Measurements from ENCODE around the gene EPHB4.
A peak's percentile ranks its signal among the peaks of the same experiment; 100 is the strongest.

The EPHB4 gene

GRCh38 chr7:100854146-100854895 is 27.0 kb upstream of the EPHB4 start:
- no peak for DNase-seq (ENCODE audit: low spot score)

- DNase-seq (ENCODE audit: low spot score): peak; percentile 95
Observed at GRCh38 chr7:100852048-100852872, 24.9 kb upstream of the EPHB4 start, which contains the start of gene SLC12A9. Gene SLC12A9 (plus strand): TSS chr7:100852713. CDS start chr7:100854198, 1,485 bp downstream.

- DNase-seq (ENCODE audit: low spot score): no peak
Observed at GRCh38 chr7:100847360-100847759, 20.0 kb upstream of the EPHB4 start.

- DNase-seq (ENCODE audit: low spot score): no peak
Observed at GRCh38 chr7:100840470-100841100, 13.3 kb upstream of the EPHB4 start.

GRCh38 chr7:100839361-100839760 is 12.0 kb upstream of the EPHB4 start:
- no peak for DNase-seq (ENCODE audit: low spot score)

GRCh38 chr7:100837099-100837836 is 9.9 kb upstream of the EPHB4 start:
- DNase-seq (ENCODE audit: low spot score): peak; percentile 92

GRCh38 chr7:100836812-100837098 is 9.4 kb upstream of the EPHB4 start:
- no peak for DNase-seq (ENCODE audit: low spot score)

- no peak for DNase-seq (ENCODE audit: low spot score)
Observed at GRCh38 chr7:100835903-100836811, 8.8 kb upstream of the EPHB4 start.

- no peak for DNase-seq (ENCODE audit: low spot score)
Observed at GRCh38 chr7:100832281-100832633, 4.9 kb upstream of the EPHB4 start.

GRCh38 chr7:100830396-100830795 is 3.1 kb upstream of the EPHB4 start:
- DNase-seq (ENCODE audit: low spot score): no peak

- DNase-seq (ENCODE audit: low spot score): no peak
Observed at GRCh38 chr7:100829150-100829716, 1.9 kb upstream of the EPHB4 start.

GRCh38 chr7:100826514-100827329 is 601 bp downstream of the EPHB4 start:
- DNase-seq (ENCODE audit: low spot score): peak; percentile 51

- DNase-seq (ENCODE audit: low spot score): peak; percentile 84
Observed at GRCh38 chr7:100825751-100826513, 1.4 kb downstream of the EPHB4 start.

- no peak for DNase-seq (ENCODE audit: low spot score)
Observed at GRCh38 chr7:100825215-100825671, 2.1 kb downstream of the EPHB4 start.

GRCh38 chr7:100824499-100825214 is 2.7 kb downstream of the EPHB4 start:
- DNase-seq (ENCODE audit: low spot score): no peak

- DNase-seq (ENCODE audit: low spot score): no peak
Observed at GRCh38 chr7:100823534-100823933, 3.8 kb downstream of the EPHB4 start.

GRCh38 chr7:100823140-100823525 is 4.2 kb downstream of the EPHB4 start:
- DNase-seq (ENCODE audit: low spot score): no peak
